Renal pelvis (tissue), 4 donors: ENCODE measurements around the gene DTNBP1. TPM values are rescaled to one million over a fixed set of nuclear protein-coding genes. Genes with fewer than 3 reads are reported as not detected.
"Not testable (repeated sequence)": the region's sequence is repeated elsewhere in the genome, so short reads cannot be mapped to it uniquely, and the experiment has no call there.

ENCODE experiments used
- DNase-seq: peaks from one replicate; pipeline ENCODE4 v3.0.0-alpha.2; 2013
- polyA plus RNA-seq, 3 donors: library from polyadenylated mRNA; unstranded; fragments of 120-200 nt; gene quantifications; one replicate each; pipeline ENCODE4 v1.2.1, GENCODE V29; 2013; ENCODE audit not compliant: insufficient read length in 3 of 3

DTNBP1 gene
- polyA plus RNA-seq, 3 donors: 20.7 to 27.5 (median 22.8) TPM

GRCh38 chr6:15673666-15674065 is 10.8 kb upstream of the DTNBP1 start:
- DNase-seq: no peak

DNA sequence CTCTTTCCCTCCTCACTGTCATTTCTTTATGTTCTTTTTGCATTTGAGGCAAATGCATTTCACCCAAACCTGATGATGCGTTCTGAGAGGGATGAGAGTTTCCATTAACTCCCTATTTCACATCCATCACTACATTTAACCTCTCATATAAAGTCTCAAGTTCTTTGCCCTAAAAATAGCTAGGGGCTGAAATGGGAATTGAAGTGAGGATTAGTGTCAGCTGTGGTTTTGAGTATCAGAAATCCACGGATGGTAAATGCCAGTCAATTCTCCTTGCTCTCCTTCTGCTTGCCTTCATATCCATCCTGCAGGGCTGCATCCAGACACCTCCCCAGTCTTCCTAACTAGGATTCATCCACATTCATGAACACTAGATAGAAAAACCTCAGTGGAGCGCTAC is 10.0 kb upstream of the DTNBP1 start:
- no peak for DNase-seq

GRCh38 chr6:15672291-15672690 is 9.5 kb upstream of the DTNBP1 start:
- no peak for DNase-seq

- no peak for DNase-seq
Measured at GRCh38 chr6:15668918-15669317, 6.1 kb upstream of the DTNBP1 start.

DNA sequence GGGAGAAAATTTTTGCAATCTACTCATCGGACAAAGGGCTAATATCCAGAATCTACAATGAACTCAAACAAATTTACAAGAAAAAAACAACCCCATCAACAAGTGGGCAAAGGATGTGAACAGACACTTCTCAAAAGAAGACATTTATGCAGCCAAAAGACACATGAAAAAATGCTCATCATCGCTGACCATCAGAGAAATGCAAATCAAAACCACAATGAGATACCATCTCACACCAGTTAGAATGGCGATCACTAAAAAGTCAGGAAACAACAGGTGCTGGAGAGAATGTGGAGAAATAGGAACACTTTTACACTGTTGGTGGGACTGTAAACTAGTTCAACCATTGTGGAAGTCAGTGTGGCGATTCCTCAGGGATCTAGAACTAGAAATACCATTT is 4.1 kb upstream of the DTNBP1 start:
- not testable (repeated sequence) for DNase-seq

GRCh38 chr6:15665237-15665636 is 2.4 kb upstream of the DTNBP1 start:
- DNase-seq: no peak

DNA sequence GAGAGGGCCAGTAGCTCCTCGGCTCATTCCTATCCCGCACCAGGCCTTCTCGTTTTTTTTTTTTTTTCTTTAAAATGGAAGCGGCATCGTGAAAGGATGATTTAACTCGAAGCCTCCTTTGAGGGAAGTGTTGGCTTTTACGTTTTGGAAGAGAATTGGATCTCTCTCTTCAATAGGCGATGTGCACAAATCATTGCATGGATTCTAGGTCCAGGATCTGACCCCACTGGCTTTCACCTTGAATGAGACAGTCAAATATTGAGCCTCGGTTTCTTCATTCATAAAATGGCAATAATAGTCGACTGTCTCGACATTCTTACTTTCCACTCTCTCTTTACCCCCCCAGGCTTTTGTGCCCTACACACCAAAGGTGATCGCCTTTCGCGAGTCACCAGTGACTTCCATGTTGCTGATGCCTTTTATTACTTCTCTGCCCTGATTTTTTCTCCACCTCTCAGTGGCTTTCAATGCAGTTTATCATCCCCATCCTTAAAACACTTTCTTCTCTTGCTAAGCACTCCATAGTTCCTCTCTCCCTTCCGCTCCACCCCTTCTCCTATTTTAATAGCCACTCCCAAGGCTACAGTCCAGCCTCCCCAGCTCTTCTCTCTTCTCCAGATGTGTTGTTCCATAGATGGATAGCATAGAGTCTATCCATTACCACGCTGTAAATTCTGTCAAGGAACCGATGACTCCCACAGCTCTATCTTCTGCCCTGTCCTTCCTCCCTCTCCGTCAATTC is 473 bp upstream of the DTNBP1 start:
- DNase-seq: no peak

DNA sequence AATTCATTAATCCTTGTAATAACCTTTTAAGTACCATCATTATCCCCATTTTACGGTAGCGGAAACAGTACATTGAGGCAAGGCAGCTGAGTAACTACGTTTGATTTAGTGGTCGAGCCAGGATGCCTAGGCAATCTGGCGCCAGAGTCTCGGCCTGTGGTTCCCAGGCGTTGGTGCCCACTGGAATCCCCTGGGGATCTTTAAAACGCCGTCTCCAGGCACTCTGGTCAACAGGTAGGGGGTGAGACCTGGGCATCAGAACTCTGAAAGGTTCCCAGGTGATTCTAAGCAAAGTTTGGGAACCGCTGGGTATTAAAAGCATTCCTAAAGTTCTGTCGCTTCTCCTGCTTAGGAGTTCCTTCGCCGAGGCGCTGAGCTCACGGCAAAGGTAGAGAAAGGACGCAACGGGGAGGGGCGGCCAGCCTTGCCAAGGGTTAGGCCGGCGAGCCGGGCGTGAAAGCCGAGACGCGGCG is 939 bp downstream of the DTNBP1 start:
- peak; percentile 34 for DNase-seq

- no peak for DNase-seq
Measured at GRCh38 chr6:15659181-15659580, 3.6 kb downstream of the DTNBP1 start.

DNA sequence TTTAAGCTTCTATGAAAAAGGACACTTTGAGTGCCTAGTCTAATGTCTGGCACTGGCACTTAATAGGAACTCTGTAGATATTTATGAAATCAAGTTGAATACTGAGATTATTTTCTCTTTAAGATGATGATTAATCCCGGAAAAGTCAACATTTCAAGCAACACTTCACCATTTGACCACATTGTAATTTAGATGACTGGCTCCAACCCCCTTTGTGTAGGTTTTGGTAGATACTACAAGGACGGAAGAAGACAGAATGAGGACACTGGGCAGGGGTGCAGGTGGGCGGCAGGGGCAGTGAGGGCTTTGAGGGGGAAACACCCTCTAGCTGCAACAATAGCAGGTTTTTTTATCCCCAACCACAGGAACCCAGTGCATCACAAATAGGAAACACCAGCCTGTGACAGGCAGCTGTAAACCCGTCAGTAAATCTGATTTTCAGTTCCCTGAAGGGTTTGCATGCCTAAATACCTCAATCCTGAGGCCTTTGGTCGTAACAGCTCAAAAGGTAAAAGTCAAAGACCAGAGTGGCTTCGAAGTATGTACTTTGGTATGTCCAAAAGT is 4.6 kb downstream of the DTNBP1 start:
- DNase-seq: no peak

- no peak for DNase-seq
Measured at GRCh38 chr6:15657290-15657689, 5.5 kb downstream of the DTNBP1 start.

DNA sequence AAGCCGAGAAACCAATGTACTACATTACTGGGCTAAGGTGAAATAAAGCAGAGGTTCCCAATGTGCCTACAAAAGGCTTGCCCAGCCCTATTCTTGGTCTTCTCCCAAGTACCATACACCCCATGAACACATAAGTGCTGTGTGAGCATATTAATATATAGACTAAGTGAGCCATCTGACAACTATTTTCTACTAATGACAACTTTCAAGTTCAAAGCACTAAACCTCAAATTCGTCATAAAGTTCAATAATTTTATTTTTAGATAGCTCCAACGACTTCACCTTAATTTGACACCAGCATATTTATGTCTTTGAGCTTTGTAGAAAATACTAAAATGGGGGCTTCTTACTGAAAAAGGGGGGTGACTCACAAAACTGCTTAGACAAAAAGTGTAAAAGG is 6.7 kb downstream of the DTNBP1 start:
- no peak for DNase-seq

DNA sequence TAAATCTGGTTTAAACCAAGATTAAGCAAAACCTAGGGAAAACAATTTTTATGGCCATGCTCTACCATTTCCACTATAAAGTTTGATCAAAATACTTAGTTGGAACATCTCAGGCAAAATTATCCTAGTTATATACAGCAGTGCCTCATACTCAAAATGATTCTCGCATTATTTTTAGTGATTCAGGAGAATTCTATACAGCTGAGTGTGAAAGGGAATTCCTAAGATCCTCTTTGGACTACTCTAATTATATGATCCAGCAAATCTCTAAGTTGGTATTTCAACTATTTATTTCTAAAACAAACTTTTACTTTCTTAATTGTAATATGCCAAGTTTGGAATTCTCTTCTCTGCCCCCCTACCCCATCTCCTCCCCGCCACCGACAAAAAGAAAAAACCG is 8.6 kb downstream of the DTNBP1 start:
- DNase-seq: no peak

- DNase-seq: no peak
Measured at GRCh38 chr6:15653581-15653980, 9.2 kb downstream of the DTNBP1 start.

GRCh38 chr6:15650004-15650559 is 12.7 kb downstream of the DTNBP1 start:
- DNase-seq: not testable (repeated sequence)

GRCh38 chr6:15644904-15645303 is 17.9 kb downstream of the DTNBP1 start:
- no peak for DNase-seq

- no peak for DNase-seq
Measured at GRCh38 chr6:15643542-15643941, 19.3 kb downstream of the DTNBP1 start.

DNA sequence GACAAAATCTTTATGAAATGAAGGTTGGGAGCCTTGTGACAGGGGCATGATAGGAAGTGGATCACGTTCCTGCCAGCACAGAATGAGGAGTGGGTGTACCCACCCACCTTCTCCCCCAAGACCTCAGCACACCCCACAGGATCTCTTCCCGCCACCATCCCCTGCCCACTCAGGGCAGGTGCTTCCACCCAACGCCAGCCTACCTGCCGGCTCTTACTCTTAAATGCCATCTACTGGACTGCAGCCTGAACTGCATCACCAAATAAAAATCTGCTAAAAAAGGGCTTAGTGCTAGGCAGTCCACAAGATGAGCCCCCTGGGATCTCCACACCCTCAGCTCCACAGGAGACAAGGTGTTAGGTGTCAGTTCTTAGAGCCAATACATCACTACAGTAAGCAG is 20.6 kb downstream of the DTNBP1 start:
- no peak for DNase-seq

DNA sequence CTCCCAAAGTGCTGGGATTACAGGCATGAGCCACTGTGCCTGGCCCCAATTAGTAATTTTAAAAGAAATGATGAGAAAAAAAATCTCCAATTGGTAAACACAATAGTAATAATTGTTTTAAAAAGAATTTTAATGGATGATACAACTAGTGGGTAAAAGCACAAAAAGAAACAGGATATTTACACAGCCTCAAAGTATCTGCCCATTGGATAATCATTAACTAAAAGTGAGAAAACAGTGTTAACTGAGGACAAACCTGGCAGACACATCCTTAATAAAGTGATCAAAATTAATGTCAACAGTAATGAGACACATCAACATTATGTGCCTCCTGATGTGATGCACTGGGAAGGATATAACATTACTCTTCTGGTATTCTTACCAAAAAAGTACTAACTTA is 24.5 kb downstream of the DTNBP1 start:
- no peak for DNase-seq

DNA sequence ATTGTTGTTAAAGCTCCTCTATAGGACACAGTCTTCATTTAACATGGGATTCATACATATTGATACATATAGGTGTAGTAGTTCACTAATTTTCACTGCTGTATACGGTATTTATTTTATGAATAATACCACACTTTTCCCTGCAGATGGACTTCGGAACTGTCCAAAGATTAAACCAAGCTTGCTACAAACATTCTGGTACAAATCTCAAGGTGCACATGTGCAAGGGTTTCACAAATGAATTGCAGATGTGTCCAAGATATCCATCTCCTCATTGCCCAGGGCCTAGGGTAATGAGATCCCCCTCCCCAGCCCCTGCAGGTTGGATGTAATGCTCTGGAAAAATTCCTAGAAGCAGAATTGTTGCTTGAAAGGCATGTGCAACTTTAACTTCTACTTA is 31.4 kb downstream of the DTNBP1 start:
- DNase-seq: no peak

DNA sequence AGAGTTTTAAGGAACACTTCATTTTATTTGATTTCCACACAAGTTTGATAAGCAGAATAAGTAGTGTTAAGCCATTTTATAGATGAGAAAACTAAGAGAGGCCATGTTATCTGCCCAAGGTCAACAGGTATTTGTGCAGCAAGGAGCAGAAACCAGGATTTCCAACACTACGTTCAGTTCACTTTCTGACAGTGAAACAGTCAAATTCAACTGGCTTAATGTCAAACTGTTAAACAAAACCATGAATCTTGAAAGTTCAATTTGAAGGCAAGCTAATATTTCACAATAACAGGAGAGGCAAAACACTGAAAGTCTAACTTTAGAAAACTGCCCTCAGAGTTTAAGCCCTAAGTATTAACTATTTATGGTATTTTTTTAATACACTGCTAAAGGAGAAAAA is 32.6 kb downstream of the DTNBP1 start:
- DNase-seq: no peak

GRCh38 chr6:15629487-15629886 is 33.3 kb downstream of the DTNBP1 start:
- DNase-seq: no peak

DNA sequence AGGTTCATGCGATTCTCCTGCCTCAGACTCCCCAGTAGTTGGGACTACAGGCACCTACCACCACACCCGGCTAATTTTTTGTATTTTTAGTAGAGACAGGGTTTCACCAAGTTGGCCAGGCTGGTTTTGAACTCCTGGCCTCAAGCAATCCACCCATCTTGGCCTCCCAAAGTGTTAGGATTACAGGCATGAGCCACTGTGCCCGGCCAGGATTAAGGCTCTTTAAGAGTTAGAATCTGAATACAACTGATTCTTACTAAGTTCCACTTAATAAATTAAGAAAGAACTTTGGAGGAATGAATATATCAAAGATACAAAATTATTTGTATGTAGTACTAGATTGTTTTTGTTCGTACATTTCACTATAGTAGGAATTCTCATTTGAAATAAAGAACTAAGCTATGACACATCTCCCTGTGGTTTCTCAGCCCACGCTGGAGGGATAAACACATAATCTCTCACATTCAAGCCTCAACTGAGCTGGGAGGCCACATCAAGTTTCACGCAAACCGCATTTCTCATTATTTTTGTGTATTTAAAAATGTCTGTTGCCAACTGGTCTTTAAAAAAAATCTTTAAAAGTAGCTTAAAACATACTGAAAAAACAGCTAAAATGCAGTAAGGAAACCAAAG is 34.2 kb downstream of the DTNBP1 start:
- no peak for DNase-seq
